Stimulated activated CD8-positive, alpha-beta memory T cell treated with anti-CD3 and anti-CD28 coated beads, Interleukin-7, amount 100 ng/mL, for 4 hours (primary cell): ENCODE results near the gene COL15A1.

ENCODE experiments used
- DNase-seq, 2 donors: peaks; one replicate each; pipeline ENCODE4 v3.0.0-alpha.2; 2020; ENCODE audit warnings: low read depth in 2 of 2

Gene COL15A1

GRCh38 chr9:98916660-98917059 lies 27.0 kb upstream of the COL15A1 start:
- no peak for DNase-seq

- DNase-seq, result no peak
These were observed 25.8 kb upstream of the COL15A1 start for GRCh38 chr9:98917746-98918487.

GRCh38 chr9:98921732-98922131 lies 22.0 kb upstream of the COL15A1 start:
- DNase-seq, result no peak

- no peak for DNase-seq
These were observed 20.8 kb upstream of the COL15A1 start for GRCh38 chr9:98922721-98923435.

- no peak for DNase-seq
These were observed 20.1 kb upstream of the COL15A1 start for GRCh38 chr9:98923451-98924123.

GRCh38 chr9:98924946-98925820 lies 18.5 kb upstream of the COL15A1 start:
- DNase-seq, result no peak

- no peak for DNase-seq
These were observed 17.8 kb upstream of the COL15A1 start for GRCh38 chr9:98925956-98926355.

- no peak for DNase-seq
These were observed 16.0 kb upstream of the COL15A1 start for GRCh38 chr9:98927724-98928123.

GRCh38 chr9:98929071-98929470 lies 14.6 kb upstream of the COL15A1 start:
- DNase-seq, result no peak

GRCh38 chr9:98929895-98930341 lies 13.8 kb upstream of the COL15A1 start:
- DNase-seq, result no peak

GRCh38 chr9:98930792-98931191 lies 12.9 kb upstream of the COL15A1 start:
- no peak for DNase-seq

GRCh38 chr9:98931600-98932389 lies 11.9 kb upstream of the COL15A1 start:
- DNase-seq, result no peak

GRCh38 chr9:98933185-98933584 lies 10.5 kb upstream of the COL15A1 start:
- no peak for DNase-seq

GRCh38 chr9:98933890-98934289 lies 9.8 kb upstream of the COL15A1 start:
- no peak for DNase-seq

- DNase-seq, result no peak
These were observed 8.6 kb upstream of the COL15A1 start for GRCh38 chr9:98935071-98935505.

- no peak for DNase-seq
These were observed 3.4 kb upstream of the COL15A1 start for GRCh38 chr9:98940276-98940675.

- no peak for DNase-seq
These were observed 1.7 kb upstream of the COL15A1 start for GRCh38 chr9:98941946-98942523.

GRCh38 chr9:98942906-98943681 lies 613 bp upstream of the COL15A1 start:
- DNase-seq, result no peak

GRCh38 chr9:98944057-98944733 lies 488 bp downstream of the COL15A1 start:
- DNase-seq, result no peak
